Ureter (tissue), 1 donor: ENCODE measurements around the gene ERGIC1. TPM values are rescaled to one million over a fixed set of nuclear protein-coding genes. Genes with fewer than 3 reads are reported as not detected.
A peak's percentile ranks its signal among the peaks of the same experiment; 100 is the strongest.
"Not testable (repeated sequence)": the region's sequence is repeated elsewhere in the genome, so short reads cannot be mapped to it uniquely, and the experiment has no call there.

ENCODE experiments used
- DNase-seq: peaks from one replicate; pipeline ENCODE4 v3.0.0-alpha.2; 2020; ENCODE audit warnings: low spot score
- total RNA-seq: library from RNA; stranded (reverse); gene quantifications from one replicate; pipeline ENCODE4 v1.2.4, GENCODE V29; 2023
- donor health status: DM: yes; HTN: yes; CAD: no.

The ERGIC1 gene
- total RNA-seq, 1 donor from 2014 or later = 140 TPM

DNA sequence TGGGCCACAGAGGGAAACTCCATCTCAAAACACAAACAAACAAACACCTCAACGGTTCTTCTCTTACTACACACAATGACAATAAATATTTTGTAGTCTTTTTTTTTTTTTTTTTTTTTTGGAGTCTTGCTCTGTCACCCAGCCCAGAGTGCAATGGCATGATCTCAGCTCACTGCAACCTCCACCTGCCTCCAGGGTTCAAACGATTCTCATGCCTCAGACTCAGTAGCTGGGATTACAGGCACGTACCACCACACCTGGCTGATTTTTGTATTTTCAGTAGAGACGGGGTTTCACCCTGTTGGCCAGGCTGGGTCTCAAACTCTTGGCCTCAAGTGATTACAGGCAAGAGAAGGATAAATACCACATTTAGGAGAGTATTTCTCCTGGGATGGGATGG lies 30.1 kb downstream of the ERGIC1 start:
- DNase-seq = not testable (repeated sequence)

- DNase-seq = no peak
These were observed 30.7 kb downstream of the ERGIC1 start for GRCh38 chr5:172864747-172865146.

- DNase-seq = no peak
These were observed 32.3 kb downstream of the ERGIC1 start for GRCh38 chr5:172866378-172866777.

DNA sequence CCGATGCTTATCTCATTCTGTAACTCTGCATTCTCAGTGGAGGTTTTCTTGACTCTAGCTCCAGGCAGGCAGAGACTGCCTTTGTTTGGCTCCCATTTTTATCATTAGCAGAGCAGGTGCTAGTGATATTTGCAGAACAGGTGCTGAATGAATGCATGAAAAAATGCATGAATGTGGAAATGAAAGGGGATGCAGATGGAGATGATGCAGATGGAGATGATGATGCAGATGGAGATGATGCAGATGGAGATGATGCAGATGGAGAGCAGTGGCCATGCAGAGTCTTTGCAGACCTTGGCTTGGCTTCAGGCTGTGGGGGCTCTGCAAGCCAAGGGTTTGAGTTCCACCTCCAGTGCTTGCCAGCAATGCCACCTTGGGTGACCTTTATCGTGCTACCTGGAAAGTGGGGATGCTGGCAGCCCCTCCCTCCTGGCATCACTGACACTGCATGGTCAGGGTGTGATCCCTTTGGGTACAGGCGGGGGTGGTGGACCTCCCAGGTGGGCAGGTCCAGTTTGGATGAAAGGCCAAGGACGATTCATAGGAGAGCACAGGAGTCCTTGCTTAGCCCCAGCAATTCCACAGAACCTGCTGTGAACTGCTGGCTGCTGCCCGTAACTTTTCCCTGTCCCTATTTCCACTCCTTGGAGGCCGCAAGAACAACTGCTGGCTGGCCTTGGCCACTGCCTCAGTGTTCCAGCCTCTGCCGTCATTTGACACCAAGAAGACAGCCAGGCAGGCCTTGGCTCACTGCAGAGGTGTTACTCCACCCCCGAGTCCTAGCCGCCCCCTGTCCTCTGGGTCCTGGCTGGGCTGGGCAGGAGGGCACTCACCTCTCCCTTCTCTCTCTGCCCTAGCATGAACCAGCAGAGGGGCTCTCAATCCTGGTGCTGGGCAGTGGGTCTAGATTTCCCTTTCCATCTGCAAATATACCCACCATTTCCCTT lies 33.0 kb downstream of the ERGIC1 start:
- peak; percentile 66 for DNase-seq

GRCh38 chr5:172867761-172868435 lies 33.8 kb downstream of the ERGIC1 start:
- DNase-seq = no peak

DNA sequence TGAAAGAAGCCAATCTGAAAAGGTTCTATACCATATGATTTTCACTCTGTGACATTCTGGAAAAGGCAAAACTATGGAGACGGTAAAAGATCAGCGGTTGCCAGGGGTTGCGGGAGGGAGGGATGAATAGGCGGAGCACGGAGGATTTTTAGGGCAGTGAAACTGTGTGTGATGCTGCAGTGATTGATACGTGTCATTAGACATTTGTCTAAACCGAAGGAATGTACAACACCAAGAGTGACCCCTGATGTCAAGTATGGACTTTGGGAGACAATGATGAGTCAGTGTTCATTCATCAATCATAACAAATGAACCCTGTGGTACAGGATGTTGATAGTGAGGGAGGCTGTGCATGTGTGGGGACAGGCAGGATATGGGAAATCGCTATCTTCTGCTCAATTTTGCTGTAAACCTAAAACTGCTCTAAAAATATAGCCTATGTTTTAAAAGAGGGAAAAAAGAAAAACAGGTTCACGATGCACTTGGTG lies 34.4 kb downstream of the ERGIC1 start:
- no peak for DNase-seq

GRCh38 chr5:172868924-172869591 lies 35.0 kb downstream of the ERGIC1 start:
- peak; percentile 77 for DNase-seq

- DNase-seq = no peak
These were observed 35.6 kb downstream of the ERGIC1 start for GRCh38 chr5:172869691-172870090.

GRCh38 chr5:172870291-172870714 lies 36.3 kb downstream of the ERGIC1 start:
- no peak for DNase-seq

DNA sequence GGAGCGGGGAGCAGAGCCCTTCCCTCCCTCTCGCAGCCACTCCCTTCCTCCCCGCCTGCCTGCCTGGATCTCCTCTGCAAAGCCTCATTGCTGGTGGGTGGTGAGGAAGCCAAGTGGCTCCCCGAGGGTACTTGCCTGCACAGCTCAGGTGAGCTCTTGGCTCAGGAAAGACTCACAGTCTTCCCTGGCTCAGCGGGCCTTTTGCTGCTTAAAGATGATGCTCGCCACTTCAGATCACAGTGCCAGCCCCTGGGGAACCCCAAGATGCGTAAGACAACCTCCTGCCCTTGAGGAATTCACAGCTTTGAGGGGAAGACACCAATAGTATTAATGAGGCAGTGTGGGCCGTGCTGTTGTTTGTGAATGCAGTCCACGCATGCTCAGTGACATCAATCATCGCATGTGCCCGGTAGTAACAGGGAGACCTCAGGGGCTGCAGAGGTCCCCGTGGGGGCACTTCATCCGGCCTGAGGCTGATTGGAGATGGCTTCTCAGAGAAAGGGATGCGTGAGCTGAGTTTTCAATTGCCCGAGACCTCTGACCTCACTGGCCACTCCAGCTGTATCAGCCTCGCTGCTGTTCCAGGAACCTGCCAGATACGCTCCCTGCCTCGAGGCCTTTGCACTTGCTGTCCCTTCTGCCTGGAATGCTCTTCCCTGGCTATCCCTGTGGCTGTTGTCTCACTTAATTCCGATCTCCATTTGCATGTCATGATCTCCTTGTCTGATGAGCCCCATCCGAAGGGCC lies 36.8 kb downstream of the ERGIC1 start:
- DNase-seq = no peak

DNA sequence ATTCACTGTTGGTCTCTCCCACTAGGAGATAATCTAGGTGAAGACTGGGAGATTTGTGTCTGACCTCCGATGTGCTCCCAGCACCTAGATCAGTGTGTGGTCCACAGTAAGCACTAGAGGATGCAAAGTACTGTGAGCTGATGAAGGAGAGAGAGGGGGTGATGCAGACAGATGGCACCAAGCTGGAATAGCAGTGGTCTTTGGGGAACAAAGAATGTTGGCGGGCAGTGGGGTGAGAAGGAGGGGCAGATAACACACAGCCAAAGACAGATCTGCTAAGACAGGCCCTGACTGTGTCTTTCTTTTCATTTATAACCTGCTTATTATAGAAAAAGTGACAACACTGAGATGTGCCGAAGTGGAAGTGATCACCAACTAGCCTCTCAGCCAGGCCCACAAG lies 37.5 kb downstream of the ERGIC1 start:
- DNase-seq = no peak

- DNase-seq = no peak
These were observed 37.9 kb downstream of the ERGIC1 start for GRCh38 chr5:172871982-172872381.

GRCh38 chr5:172872997-172873491 lies 39.0 kb downstream of the ERGIC1 start:
- DNase-seq = peak; percentile 80

DNA sequence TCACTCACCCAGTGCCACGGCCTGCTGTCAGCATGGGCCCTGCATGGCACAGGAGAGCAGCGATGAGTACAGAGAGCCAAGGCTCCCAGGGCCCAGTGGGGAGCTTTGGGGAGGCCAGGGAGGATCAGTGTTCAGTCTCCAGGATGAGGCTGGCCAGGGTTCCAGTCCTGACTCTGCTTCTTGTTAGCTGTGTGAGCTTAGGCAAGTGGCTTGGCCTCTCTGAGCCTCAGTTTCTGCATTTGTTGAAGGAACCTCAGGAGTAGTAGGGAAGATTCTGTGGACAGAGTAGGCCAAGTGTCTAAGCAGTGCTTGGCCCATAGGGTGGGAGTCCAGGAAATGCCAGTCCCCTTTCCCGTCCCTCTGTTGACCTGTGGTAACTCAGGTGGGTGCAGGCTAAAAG lies 39.5 kb downstream of the ERGIC1 start:
- DNase-seq = no peak

GRCh38 chr5:172874647-172875504 lies 40.8 kb downstream of the ERGIC1 start:
- no peak for DNase-seq

DNA sequence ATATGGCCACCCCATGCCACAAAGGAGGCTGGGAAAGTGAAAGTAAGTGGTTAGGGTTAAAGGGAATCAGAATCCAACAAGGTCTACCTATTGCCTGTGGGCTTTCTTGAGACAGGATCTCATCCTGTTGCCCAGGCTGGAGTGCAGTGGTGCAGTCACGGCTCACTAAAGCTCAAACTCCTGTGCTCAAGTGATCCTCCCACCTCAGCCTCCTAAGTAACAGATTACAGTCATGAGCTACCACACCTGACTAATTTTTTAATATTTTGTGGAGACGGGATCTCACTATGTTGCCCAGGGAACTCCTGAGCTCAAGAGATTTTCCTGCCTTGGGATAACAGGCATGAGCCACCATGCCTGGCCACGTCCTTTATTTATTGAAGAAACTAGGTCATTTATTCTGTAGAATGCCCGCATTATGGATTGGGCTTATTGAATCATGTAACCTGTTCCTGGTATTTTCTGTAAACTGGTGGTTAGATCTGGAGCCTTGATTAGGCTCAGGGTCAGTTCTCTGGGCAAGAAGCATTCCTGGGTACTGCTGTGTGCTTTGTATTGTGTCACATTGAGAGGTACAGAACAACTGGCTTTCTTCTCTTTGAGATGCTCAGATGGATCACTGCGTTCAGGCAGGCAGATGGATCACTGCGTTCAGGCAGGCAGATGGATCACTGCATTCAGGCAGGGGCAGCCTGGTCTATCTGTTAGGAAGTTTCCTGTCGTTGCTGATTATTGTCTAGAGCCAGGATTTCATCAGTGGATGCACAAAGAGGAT lies 41.6 kb downstream of the ERGIC1 start:
- DNase-seq = no peak

DNA sequence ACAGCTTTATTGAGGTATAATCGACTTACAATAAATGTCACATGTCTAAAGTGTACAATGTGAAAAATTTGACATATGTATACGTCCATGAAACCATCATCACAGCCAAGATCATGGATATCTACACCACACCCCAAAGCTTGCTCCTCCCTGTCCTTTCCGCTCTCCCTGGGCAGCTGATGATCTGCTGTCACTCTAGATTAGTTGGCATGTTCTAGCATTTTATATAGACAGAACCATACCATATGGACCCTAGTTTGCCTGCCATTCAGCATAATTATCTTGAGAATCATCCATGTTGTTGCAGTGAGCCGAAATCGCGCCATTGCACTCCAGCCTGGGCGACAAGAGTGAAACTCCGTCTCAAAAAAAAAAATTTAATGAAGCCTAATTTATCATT lies 42.5 kb downstream of the ERGIC1 start:
- no peak for DNase-seq

GRCh38 chr5:172877466-172878260 lies 43.6 kb downstream of the ERGIC1 start:
- DNase-seq = no peak

- DNase-seq = no peak
These were observed 44.5 kb downstream of the ERGIC1 start for GRCh38 chr5:172878585-172878932.
